Liver (tissue), 9 donors: ENCODE measurements around the gene PRR15L. TPM values are rescaled to one million over a fixed set of nuclear protein-coding genes. Genes with fewer than 3 reads are reported as not detected.

Source experiments
- DNase-seq: peaks from one replicate; pipeline ENCODE4 v3.0.0-alpha.2; 2017; ENCODE audit warnings: low spot score
- H3K27ac ChIP-seq, 2 donors: one replicate each; pipeline ENCODE4 v1.7.0; 2013; ENCODE audit warnings: inconsistent platforms in 2 of 2, low read length in 2 of 2, control low read depth in 1 of 2, low read depth in 1 of 2, mild to moderate bottlenecking in 1 of 2
- H3K27me3 ChIP-seq, 4 donors: one replicate each; pipeline versions ENCODE4 v1.6.1 to v1.7.0; 2013; ENCODE audit warnings: low read length in 3 of 4, inconsistent platforms in 1 of 4, mild to moderate bottlenecking in 1 of 4, moderate library complexity in 1 of 4; ENCODE audit not compliant: control insufficient read depth in 4 of 4, insufficient read depth in 4 of 4
- H3K36me3 ChIP-seq, 4 donors: one replicate each; pipeline versions ENCODE4 v1.6.1 to v1.7.0; 2013; ENCODE audit warnings: low read length in 3 of 4, mild to moderate bottlenecking in 3 of 4, low read depth in 1 of 4, moderate library complexity in 1 of 4; ENCODE audit not compliant: control insufficient read depth in 4 of 4, insufficient read depth in 3 of 4
- H3K4me1 ChIP-seq, 4 donors: one replicate each; pipeline versions ENCODE4 v1.6.1 to v1.7.0; 2013; ENCODE audit warnings: low read length in 3 of 4, mild to moderate bottlenecking in 3 of 4, moderate library complexity in 1 of 4; ENCODE audit not compliant: control insufficient read depth in 4 of 4, insufficient read depth in 4 of 4
- H3K4me3 ChIP-seq, 3 donors: one replicate each; pipeline versions ENCODE4 v1.6.1 to v1.7.0; 2013; ENCODE audit warnings: low read length in 3 of 3, control low read depth in 1 of 3, low read depth in 1 of 3, mild to moderate bottlenecking in 1 of 3
- H3K9ac ChIP-seq, 2 donors: one replicate each; pipeline ENCODE4 v1.7.0; 2013; ENCODE audit warnings: low read length in 2 of 2, mild to moderate bottlenecking in 2 of 2, moderate library complexity in 2 of 2, control low read depth in 1 of 2, low read depth in 1 of 2
- H3K9me3 ChIP-seq, 4 donors: one replicate each; pipeline versions ENCODE4 v1.6.1 to v1.7.0; 2013; ENCODE audit warnings: low read length in 3 of 4; ENCODE audit not compliant: control insufficient read depth in 4 of 4
- EGR1 ChIP-seq, 2 donors: IDR thresholded peaks; 2 replicates each; pipeline ENCODE4 v1.6.1; 2016 to 2018; ENCODE audit warnings: antibody characterized with exemption in 2 of 2, low read depth in 2 of 2
- FOXA1 ChIP-seq: IDR thresholded peaks from 2 replicates; pipeline ENCODE4 v1.6.1; 2016; ENCODE audit warnings: antibody characterized with exemption
- FOXA2 ChIP-seq: IDR thresholded peaks from 2 replicates; pipeline ENCODE4 v1.6.1; 2016; ENCODE audit warnings: antibody characterized with exemption
- GABPA ChIP-seq, 2 donors: IDR thresholded peaks in 1 of 2; conservative IDR thresholded peaks in 1 of 2; 2 replicates each; pipeline ENCODE4 v1.6.1; 2016; ENCODE audit warnings: antibody characterized with exemption in 2 of 2, mild to moderate bottlenecking in 1 of 2, moderate library complexity in 1 of 2
- HNF4A ChIP-seq, 2 donors: conservative IDR thresholded peaks; 2 replicates each; pipeline ENCODE4 v1.6.1; 2016; ENCODE audit warnings: antibody characterized with exemption in 2 of 2, mild to moderate bottlenecking in 2 of 2
- HNF4G ChIP-seq: IDR thresholded peaks from 2 replicates; pipeline ENCODE4 v1.6.1; 2016; ENCODE audit warnings: antibody characterized with exemption
- JUND ChIP-seq, 2 donors: IDR thresholded peaks; 2 replicates each; pipeline ENCODE4 v1.6.1; 2016; ENCODE audit warnings: antibody characterized with exemption in 2 of 2
- NR2F2 ChIP-seq: IDR thresholded peaks from 2 replicates; pipeline ENCODE4 v1.6.1; 2016; ENCODE audit warnings: antibody characterized with exemption
- RAD21 ChIP-seq, 2 donors: IDR thresholded peaks; 2 replicates each; pipeline ENCODE4 v1.6.1; 2016; ENCODE audit warnings: antibody characterized with exemption in 2 of 2, mild to moderate bottlenecking in 2 of 2
- RXRA ChIP-seq, 2 donors: IDR thresholded peaks; 2 replicates each; pipeline ENCODE4 v1.6.1; 2017 to 2018; ENCODE audit warnings: antibody characterized with exemption in 2 of 2, mild to moderate bottlenecking in 1 of 2
- SP1 ChIP-seq: IDR thresholded peaks from 2 replicates; pipeline ENCODE4 v1.6.1; 2018; ENCODE audit warnings: antibody characterized with exemption, mild to moderate bottlenecking
- TAF1 ChIP-seq: conservative IDR thresholded peaks from 2 replicates; pipeline ENCODE4 v1.6.1; 2016; ENCODE audit warnings: antibody characterized with exemption, mild to moderate bottlenecking
- YY1 ChIP-seq: IDR thresholded peaks from 2 replicates; pipeline ENCODE4 v1.6.1; 2016; ENCODE audit warnings: antibody characterized with exemption, mild to moderate bottlenecking
- WGBS: extraction: QIAGEN DNeasy Blood & Tissue Kit; methylation state at CpG from one replicate; pipeline ENCODE4 v1.1.7; 2013; 5-methylcytosine and 5-hydroxymethylcytosine counted together
- polyA plus RNA-seq, 2 donors: library from polyadenylated mRNA; stranded (reverse) in 1 of 2; unstranded in 1 of 2; fragments of 200-250 nt in 1 of 2; fragments of >200 nt in 1 of 2; fragmentation: Nextera tagmentation in 1 of 2; extraction: Ambion mirVana in 1 of 2; gene quantifications; one replicate each; pipeline versions ENCODE4 v1.2.1 to v1.2.3, GENCODE V29; 2013 to 2015
- total RNA-seq, 2 donors: library from RNA; depleted of rRNA; stranded (reverse); fragments of >200 nt; gene quantifications; one replicate each; pipeline ENCODE4 v1.2.3, GENCODE V29; 2014
- TF ChIP-seq, protein P1 (sequence below): IDR thresholded peaks from 2 replicates; pipeline ENCODE4 v1.6.1; 2016; ENCODE audit warnings: antibody characterized with exemption
- TF ChIP-seq, protein P2 (sequence below): fragments of 150-350 bp; IDR thresholded peaks from 2 replicates; pipeline ENCODE4 v1.5.1; 2017; ENCODE audit warnings: improper control_type of control experiment, low read depth, low read length; ENCODE audit not compliant: missing input control
- TF ChIP-seq, protein P3 (sequence below): IDR thresholded peaks from 2 replicates; pipeline ENCODE4 v1.6.1; 2016; ENCODE audit warnings: antibody characterized with exemption
- TF ChIP-seq, protein P4 (sequence below): IDR thresholded peaks from 2 replicates; pipeline ENCODE4 v1.6.1; 2016; ENCODE audit warnings: antibody characterized with exemption, mild to moderate bottlenecking
- TF ChIP-seq, protein P5 (sequence below): IDR thresholded peaks from 2 replicates; pipeline ENCODE4 v1.6.1; 2016; ENCODE audit warnings: antibody characterized with exemption
- donor health status: healthy.
- donor health status: healthy.
- donor health status: healthy.
- donor health status: healthy.
- donor health status: healthy.

The PRR15L gene
- total and polyA plus RNA-seq, 4 donors = 0.83 to 11.0 (median 1.9) TPM

DNA sequence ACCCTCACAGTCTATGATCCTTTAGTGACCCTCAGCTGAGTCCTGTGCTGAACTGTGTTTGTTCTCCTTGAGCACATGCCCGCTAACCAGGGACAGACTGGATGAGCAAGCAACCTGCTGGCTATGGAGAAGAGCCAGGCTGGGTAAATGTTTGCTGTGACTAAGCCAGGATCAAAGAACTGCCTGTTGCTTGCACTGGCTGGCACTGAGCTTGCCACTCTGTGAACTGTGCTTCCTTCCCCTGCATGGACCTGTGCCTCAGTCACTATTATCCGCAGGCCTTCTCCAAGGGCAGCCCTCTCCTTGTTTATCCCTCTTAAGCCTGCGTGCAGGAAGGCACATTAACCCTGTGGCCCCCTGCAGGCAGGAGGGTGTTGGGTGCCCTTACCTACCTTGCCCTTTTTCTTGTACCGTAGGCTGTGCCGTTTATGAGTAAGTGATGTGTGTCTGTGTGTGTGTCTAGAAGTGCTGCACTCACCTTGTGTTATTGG lies 8.9 kb downstream of the PRR15L start:
- no peaks in the 10 kb centered on the region for H3K27me3 ChIP-seq
- peaks cover 21 to 77% (median 68%) of the 10 kb centered on the region in 4 donors for H3K4me1 ChIP-seq
- peak overlapping the region; percentile 92 to 94 for H3K27ac ChIP-seq
- H3K36me3 ChIP-seq = peaks cover 0 to 6% (median 4%) of the 10 kb centered on the region in 4 donors
- 16% methylated on average over 5 of the region's 5 CpGs for WGBS
- peak overlapping the region in 2 of 3 donors; percentile 14 to 15 for H3K4me3 ChIP-seq
- DNase-seq = no peak
- no peaks in the 10 kb centered on the region for H3K9me3 ChIP-seq
- peak overlapping the region; percentile 22 to 68 for H3K9ac ChIP-seq
- TF ChIP-seq RAD21 (IDR thresholded peaks at IDR 0.05) = peak in 1 of 2 donors; percentile 26
- peak; percentile 20 to 84 for TF ChIP-seq JUND (IDR thresholded peaks at IDR 0.05)
- TF ChIP-seq, protein P1, sequence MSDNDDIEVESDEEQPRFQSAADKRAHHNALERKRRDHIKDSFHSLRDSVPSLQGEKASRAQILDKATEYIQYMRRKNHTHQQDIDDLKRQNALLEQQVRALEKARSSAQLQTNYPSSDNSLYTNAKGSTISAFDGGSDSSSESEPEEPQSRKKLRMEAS = peak; percentile 85
- no peak for TF ChIP-seq EGR1 (IDR thresholded peaks at IDR 0.05; ENCODE audit: low read depth in 2 of 2)
- peak; percentile 69 to 85 for TF ChIP-seq HNF4A (conservative IDR thresholded peaks at IDR 0.05)
- TF ChIP-seq, protein P2, sequence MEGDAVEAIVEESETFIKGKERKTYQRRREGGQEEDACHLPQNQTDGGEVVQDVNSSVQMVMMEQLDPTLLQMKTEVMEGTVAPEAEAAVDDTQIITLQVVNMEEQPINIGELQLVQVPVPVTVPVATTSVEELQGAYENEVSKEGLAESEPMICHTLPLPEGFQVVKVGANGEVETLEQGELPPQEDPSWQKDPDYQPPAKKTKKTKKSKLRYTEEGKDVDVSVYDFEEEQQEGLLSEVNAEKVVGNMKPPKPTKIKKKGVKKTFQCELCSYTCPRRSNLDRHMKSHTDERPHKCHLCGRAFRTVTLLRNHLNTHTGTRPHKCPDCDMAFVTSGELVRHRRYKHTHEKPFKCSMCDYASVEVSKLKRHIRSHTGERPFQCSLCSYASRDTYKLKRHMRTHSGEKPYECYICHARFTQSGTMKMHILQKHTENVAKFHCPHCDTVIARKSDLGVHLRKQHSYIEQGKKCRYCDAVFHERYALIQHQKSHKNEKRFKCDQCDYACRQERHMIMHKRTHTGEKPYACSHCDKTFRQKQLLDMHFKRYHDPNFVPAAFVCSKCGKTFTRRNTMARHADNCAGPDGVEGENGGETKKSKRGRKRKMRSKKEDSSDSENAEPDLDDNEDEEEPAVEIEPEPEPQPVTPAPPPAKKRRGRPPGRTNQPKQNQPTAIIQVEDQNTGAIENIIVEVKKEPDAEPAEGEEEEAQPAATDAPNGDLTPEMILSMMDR = no peak
- TF ChIP-seq TAF1 = peak; percentile 27
- TF ChIP-seq RXRA (IDR thresholded peaks at IDR 0.05) = peak; percentile 93 to 95
- TF ChIP-seq, protein P3, sequence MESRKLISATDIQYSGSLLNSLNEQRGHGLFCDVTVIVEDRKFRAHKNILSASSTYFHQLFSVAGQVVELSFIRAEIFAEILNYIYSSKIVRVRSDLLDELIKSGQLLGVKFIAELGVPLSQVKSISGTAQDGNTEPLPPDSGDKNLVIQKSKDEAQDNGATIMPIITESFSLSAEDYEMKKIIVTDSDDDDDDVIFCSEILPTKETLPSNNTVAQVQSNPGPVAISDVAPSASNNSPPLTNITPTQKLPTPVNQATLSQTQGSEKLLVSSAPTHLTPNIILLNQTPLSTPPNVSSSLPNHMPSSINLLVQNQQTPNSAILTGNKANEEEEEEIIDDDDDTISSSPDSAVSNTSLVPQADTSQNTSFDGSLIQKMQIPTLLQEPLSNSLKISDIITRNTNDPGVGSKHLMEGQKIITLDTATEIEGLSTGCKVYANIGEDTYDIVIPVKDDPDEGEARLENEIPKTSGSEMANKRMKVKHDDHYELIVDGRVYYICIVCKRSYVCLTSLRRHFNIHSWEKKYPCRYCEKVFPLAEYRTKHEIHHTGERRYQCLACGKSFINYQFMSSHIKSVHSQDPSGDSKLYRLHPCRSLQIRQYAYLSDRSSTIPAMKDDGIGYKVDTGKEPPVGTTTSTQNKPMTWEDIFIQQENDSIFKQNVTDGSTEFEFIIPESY = peak; percentile 38
- TF ChIP-seq NR2F2 = no peak
- peak; percentile 79 for TF ChIP-seq SP1
- TF ChIP-seq FOXA2 = no peak
- no peak for TF ChIP-seq FOXA1
- TF ChIP-seq, protein P4, sequence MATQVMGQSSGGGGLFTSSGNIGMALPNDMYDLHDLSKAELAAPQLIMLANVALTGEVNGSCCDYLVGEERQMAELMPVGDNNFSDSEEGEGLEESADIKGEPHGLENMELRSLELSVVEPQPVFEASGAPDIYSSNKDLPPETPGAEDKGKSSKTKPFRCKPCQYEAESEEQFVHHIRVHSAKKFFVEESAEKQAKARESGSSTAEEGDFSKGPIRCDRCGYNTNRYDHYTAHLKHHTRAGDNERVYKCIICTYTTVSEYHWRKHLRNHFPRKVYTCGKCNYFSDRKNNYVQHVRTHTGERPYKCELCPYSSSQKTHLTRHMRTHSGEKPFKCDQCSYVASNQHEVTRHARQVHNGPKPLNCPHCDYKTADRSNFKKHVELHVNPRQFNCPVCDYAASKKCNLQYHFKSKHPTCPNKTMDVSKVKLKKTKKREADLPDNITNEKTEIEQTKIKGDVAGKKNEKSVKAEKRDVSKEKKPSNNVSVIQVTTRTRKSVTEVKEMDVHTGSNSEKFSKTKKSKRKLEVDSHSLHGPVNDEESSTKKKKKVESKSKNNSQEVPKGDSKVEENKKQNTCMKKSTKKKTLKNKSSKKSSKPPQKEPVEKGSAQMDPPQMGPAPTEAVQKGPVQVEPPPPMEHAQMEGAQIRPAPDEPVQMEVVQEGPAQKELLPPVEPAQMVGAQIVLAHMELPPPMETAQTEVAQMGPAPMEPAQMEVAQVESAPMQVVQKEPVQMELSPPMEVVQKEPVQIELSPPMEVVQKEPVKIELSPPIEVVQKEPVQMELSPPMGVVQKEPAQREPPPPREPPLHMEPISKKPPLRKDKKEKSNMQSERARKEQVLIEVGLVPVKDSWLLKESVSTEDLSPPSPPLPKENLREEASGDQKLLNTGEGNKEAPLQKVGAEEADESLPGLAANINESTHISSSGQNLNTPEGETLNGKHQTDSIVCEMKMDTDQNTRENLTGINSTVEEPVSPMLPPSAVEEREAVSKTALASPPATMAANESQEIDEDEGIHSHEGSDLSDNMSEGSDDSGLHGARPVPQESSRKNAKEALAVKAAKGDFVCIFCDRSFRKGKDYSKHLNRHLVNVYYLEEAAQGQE = peak; percentile 53
- TF ChIP-seq HNF4G = no peak
- peak; percentile 29 for TF ChIP-seq YY1
- TF ChIP-seq, protein P5, sequence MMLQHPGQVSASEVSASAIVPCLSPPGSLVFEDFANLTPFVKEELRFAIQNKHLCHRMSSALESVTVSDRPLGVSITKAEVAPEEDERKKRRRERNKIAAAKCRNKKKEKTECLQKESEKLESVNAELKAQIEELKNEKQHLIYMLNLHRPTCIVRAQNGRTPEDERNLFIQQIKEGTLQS = peak; percentile 60
- TF ChIP-seq GABPA (IDR thresholded peaks at IDR 0.05 in 1 of 2, conservative IDR thresholded peaks at IDR 0.05 in 1 of 2) = peak in 1 of 2 donors; percentile 22
